ENCODE data around the gene FHOD3.

FHOD3 gene

DNA sequence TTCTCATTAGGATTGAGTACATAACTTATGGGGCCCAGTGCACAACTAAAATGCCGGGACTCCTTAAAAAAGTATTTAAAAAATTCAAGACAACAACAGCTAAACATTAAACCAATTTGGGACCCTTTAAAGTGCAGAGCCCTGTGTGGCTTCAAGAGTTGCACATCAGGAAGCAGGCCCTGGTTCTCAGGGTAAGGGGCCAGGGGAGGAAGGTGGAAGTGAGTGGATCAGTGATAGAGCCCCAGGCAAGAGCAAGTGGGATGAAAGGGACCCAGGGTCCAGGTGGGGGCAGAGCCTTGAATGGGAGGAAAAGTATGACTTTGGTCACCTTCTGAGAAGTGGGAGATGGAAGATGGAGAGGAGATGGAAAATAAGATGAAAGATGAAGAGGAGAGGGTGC is 2.3 kb upstream of the FHOD3 start:
- intact Hi-C loops (cut with DNase I) = loop anchor here (5.0 kb wide), 1 partner anchor 462 kb away; no protein-coding TSS in a partner anchor

DNA sequence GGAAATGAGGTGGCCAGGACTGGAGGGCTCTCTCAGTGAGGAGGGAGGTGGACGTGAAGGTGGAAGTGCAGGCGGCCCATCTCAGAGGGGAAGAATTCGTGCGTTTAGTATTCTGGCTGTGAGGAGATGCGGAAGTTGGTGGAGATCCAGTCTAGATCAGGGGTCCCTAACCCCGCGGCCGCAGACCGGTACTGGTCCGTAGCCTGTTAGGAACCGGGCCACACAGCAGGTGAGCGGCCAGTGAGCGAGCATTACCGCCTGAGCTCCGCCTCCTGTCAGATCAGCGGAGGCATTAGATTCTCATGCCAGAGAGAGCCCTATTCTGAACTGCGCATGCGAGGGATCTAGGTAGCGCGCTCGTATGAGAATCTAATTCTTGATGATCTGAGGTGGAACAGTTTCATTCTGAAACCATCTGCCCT is 1.6 kb upstream of the FHOD3 start:
- intact Hi-C loops (cut with DNase I) = loop anchor here (2.0 to 5.0 kb wide), 3 partner anchors 277 to 515 kb away; no protein-coding TSS in a partner anchor
- DNase-seq = peak in 2 of 10 donors; percentile 14 to 87

More for the DNA sequence above, 2.3 kb upstream of the FHOD3 start:
- no peak for DNase-seq

DNA sequence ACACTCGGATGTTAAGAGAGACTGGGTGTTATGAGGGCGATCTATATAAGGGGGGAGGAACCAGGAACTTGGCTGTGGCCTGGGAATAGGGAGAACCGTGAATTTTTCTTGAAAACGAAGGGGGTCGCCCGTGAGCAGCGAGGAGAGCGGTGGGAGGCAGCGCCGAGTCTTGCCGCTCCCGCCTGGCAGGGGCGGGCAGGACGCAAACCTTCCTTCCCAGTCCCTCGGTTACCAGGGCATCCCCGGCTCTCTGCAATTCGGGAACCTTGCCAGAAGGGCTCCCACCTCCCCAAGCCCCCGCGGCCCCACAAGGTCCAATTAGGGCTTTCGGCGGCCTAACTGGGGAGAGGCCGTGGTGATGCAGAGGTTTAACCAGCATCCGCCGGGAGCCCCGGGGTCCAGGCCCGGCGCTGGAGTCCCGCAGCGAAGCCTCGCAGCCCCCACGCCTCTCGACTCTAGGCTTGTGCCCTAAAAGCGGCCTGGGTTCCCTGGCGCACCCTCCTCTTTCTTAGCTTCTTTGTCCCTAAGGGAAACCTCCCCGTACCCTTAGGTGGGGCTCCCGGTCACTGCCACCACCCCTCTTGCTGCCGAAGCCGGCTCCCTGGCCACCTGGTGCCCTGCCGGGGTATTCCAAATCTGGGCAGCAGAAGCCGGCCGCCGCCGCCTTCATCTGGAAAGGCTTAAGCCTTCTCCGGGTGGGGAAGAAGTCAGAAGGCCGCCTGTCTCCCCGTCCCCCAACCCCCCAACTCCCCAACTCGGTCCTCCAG is 680 bp upstream of the FHOD3 start:
- peak; percentile 68 to 96 (median 84) for DNase-seq
- intact Hi-C loops (cut with DNase I) = loop anchor here (2.0 to 5.0 kb wide), 3 partner anchors 276 to 514 kb away; no protein-coding TSS in a partner anchor

DNA sequence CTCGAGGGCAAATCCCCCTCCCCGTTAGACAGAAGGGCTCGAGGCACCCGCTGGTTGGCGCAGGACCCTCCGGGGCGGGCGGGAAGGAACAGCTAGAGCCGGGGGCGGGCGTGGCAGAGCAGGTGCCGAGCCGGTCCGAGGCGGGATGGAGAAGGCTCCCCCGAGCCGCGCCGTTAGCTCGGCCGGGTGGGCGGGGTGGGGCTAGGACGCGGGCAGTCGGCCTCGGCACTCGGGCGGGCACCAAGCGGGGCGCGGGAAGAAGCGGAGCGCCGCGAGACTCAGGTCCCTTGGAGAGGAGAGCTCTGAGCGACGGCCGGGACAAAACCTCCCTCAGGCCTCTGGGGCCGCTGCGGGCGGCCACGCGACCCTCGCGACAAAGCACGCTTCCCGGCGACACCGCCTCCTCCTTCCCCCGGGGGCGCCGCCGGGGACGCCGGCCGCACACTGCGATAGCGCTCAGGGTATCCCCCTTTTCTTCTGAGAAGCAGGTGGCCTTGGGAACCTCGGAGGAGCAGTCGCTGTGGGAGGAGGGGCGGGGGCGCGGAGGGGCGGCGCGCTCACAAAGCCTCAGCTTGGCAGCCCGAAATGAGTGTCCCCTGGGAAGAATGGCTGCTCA is 721 bp downstream of the FHOD3 start:
- peak in 4 of 10 donors; percentile 16 to 78 (median 52) for DNase-seq
- intact Hi-C loops (cut with DNase I) = loop anchor here (5.0 kb wide), 1 partner anchor 459 kb away; no protein-coding TSS in a partner anchor

DNA sequence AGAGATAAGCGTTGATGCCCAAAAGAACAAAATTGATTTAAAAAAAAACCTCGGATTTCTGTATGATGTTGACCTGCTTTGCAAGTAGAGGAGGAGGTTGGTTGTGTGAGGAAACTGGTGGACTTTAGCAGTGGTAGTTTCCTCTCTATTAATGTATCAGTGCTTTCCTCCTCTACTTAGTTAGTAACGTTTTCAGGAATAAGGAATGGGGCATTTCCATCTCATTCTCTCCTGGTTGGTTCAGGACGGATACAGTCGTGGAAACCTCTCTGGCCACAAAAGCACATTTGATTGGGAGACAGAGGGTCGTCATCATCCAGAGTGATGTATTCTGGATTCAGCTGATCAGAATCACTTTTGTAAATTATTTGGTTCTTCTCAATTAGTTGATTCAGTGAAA is 1.5 kb downstream of the FHOD3 start:
- intact Hi-C loops (cut with DNase I) = loop anchor here (5.0 kb wide), 1 partner anchor 458 kb away; no protein-coding TSS in a partner anchor
- DNase-seq = no peak

DNA sequence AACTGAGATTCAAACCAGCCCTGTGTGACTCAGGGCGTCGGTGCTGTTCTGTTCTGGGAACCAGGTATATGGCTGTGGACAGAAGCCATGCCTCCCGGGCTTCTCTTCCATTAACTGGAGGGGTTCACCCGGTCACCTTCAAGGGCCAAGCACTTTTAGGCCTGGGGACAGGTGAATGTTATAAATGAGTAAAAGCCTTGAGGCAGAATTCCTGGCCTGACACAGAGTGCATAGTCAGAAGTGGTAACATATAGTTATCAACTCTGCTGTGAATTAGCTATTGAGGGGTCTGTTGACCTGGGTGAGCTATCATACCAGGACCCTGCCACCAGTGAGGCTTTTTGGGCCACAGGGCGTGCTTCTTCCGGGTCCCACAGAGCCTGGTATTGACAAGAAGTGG is 2.7 kb downstream of the FHOD3 start:
- intact Hi-C loops (cut with DNase I) = no loop called here
- DNase-seq = no peak

DNA sequence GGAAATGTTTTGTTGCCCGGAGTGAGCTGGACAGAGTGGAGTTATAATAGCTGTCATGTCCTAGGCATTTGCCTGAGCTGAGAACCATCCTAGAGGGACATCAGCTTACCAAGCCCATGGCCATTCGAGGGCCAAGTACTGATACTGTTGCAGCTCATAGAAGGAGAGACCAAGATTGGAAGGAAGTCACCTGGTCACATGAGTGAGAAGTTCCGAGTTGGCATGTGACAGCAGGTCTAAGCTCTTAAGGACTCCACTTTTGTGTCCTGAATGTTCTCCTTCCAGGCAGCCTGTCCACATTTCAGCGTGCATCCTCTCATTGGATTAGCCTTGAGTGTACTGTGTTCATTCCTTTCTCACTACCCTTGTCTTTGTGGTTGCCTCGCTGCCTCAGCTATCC is 4.4 kb downstream of the FHOD3 start:
- intact Hi-C loops (cut with DNase I) = no loop called here
- no peak for DNase-seq

DNA sequence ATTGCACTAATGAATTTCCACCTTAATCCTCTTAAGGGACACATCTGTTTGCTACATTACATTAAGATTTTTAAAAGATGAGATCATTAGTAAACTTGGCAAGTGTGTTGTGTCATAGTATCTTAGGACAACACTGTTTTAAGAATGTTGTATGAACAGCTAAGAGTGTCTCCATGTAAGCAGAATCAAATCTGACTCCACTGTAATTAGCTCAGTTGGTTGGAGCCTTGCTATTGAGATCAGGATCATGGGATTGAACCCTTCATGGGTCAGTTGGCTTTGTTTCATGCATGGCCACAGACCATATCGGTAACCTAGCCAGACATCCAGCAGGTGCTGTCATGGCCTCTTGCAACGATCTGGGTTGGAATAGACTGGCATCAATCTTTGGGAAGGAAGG is 5.2 kb downstream of the FHOD3 start:
- intact Hi-C loops (cut with DNase I) = no loop called here
- DNase-seq = no peak

DNA sequence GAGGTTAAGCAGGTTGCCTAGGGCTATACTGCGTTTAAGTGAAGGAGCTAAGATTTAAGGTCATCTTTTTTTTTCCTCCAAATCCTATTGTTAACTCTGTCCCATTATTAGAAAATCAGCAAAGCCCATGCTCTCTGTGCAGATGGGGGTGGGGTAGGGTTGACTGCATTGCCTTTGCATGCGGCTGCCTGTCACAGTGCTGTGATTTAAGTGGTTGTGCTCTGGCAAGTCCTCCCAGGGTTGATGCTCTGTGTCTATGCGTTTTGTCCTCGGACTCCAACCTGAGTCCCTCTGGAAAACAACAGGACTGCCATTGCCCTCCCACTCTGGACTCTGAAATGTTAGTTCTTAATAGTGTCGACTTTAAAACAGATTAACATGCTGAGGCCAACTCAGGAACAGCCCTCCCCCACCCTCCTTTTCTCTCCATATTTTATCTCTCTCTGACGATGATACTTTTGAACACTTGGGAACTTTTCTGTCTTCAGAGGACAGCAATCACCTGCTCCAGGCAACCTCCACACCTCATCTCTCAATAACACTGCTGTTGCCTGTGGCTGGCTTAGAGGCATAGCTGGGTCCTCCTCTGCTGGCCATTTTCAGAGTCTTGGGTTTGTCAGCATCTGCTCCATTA is 5.8 kb downstream of the FHOD3 start:
- intact Hi-C loops (cut with DNase I) = no loop called here
- DNase-seq = no peak

DNA sequence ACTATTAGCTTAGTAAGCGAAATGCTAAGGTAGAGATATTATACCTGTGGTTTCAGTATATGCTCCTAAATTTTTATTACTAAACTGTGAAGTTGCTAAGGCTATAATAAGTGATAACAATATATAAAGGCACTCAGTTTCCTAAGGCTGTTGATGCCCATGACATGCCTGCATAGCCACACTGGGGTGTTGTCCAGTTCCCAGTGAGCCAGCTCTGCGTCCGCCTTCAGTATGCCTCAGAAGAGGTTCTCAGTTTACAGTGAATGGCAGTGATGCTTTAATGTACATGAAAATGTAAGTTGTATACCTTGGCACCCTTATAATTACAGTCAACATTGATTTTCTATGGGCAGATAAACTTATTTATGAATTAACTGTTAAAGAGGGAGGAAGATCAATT is 7.2 kb downstream of the FHOD3 start:
- DNase-seq = no peak
- intact Hi-C loops (cut with DNase I) = no loop called here

DNA sequence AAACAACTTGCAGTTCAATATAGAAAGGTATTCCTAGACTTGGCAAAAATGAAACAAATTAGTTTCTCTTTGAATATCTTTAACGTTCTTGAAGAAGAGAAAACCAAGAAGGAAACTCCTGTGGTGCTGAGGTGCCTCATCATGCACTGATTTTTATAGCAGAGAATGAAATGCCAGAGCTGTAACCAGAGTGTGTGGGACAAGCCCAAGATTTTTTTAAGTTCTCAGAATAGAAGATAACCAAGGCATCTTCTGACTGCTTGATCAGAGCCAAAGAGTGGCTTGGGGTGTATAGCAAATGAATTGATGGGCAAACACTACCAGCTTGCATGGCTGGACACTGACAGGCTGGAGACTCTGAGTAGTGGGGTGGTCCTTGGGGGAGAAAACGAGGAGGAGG is 7.9 kb downstream of the FHOD3 start:
- intact Hi-C loops (cut with DNase I) = no loop called here
- DNase-seq = no peak

DNA sequence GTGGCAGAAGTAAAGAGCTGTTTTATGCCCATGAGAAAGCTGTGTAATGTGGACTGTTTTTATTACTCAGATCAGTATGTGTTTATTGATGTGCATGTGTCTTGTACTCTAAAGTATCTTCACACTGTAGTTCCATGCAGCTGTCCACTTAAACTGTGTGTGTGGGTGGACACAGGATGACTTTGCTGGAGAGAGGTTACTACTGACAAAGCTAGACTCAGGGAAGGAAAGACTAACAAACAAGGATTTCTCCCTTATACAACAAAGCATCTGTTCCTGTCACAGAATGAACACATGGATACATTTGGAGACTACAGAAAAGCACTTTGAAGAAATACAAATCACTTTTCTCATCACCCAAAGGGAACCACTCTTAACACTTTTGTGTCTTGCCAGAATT is 10.0 kb downstream of the FHOD3 start:
- DNase-seq = no peak
- intact Hi-C loops (cut with DNase I) = no loop called here

DNA sequence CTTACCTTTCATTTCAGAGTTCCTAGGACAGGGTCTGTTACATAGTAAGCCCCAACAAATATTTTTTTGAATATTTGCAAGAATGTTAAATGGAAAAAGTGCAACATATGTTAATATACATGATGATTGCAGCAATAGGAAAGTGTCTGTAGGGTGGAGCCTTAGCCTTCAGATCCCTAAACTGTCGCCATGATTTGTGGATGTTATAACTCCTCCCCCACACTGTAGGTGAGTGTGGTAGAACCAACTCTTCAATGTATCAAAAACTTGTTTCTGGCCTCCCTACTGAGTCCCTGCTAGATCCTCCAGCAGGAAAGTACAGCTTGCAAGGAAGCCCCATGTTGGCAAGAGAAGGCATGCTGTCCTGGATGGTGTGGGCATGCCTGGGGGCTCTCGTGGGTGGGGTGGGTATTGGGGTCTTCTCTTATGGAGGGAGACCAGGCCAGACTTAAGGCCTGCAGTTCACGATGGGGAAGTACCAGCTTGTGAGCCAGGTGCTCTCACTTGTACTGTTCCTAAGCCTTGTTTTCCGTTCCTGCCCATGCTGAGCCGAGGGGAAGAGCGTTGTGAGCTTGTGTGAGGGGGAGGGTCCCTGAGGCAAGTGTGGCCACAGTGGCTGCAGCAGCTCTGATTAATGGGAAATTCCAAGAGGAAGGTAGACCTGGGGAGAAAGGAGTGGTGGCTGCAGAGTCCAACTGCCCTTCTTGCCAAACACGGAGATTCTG is 11.4 kb downstream of the FHOD3 start:
- intact Hi-C loops (cut with DNase I) = no loop called here
- no peak for DNase-seq

DNA sequence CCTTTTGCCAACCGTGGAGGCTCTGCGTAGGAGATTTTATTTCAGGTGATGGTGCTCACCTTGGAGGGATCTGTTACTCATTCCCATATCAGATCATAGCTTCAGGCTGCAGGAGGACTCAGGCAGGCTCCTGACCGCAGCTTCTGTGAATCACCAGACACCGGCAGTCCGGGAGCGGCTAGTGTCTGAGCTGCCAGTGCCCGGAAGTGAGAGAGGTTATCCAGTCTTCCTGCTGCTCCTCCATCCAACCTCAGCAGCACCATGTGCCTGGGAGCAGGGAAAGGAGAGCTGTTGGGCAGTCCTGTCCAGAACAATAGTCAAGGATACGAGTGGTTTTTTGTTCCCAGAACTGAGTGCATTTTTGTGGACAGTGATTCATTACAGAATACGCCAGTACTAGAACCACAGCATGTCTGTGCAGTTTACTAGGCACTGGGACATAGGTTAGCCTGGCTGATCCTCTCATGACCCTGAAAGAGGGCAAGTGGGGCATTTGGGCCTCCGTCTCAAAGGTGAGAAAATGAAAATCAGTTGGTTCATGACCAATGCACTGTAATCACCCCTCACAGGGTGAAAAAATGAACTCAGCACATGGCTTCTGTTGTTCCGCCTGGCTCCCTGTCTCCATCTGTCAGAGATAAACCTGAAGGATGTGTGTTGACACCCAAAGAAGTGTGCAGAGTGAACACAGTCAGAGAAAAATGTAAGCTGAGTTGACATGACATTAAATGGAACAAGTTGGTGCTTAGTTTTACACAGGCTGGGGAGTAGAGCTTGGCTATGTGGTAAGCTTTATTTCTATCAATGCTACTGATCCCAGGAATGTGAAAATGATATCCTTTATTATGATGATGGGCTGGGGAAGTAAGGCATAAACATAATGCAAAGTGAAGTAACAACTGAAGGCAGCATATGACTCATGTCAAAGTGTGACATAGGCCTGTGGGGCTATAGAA is 12.2 kb downstream of the FHOD3 start:
- DNase-seq = no peak
- intact Hi-C loops (cut with DNase I) = no loop called here

DNA sequence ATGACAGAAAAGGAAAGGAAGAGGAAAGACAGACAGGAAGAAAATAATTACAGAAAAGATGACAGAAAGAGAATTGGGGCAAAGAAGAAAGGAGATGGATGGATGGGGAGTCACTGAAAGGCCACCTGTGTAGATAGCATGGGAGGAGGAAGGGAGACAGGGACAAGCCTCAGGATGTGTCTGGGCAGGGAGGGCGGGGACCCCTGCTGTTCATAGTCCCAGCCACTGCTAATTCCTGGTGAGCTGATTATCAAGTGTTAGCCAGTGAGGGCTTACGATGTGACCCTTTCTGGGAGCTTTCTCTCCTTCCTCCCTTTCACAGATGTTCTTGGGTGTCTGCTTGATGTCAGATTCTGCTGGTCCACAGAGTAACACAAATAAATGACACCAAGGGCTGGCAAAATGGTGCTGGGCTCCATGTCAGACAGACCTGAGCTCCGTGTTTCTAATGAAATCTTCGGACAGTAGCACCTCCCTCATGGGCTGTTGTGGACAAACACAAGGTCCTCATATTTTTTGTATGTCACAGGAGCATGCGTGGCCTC is 13.6 kb downstream of the FHOD3 start:
- DNase-seq = no peak
- intact Hi-C loops (cut with DNase I) = no loop called here

DNA sequence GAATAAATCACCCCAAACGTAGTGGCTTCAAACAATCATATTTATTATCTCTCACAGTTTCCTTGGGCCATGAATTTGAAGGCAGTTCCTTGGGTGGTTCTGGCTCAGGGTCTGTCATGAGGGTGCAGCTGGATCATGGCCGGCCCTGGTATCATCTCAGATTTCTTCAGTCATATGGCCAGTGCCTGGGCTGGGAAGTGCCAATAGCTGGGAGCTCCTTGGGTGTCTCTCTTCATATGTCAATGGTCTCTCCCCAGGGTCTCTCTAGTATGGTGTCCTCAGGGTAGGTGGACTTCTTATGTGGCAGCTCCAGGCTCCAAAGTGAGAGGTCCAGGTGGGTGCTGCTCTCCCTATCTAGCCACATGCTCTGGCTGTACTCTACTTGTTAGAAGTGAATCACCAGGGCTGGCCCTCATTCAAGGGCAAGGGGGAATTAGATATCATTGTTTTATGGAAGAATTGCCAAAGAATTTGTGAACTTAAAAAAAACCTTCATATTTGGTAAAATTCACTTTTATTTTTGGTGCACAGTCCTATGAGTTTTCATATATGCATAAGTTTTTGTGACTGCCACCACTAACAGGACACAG is 15.4 kb downstream of the FHOD3 start:
- intact Hi-C loops (cut with DNase I) = no loop called here
- no peak for DNase-seq

DNA sequence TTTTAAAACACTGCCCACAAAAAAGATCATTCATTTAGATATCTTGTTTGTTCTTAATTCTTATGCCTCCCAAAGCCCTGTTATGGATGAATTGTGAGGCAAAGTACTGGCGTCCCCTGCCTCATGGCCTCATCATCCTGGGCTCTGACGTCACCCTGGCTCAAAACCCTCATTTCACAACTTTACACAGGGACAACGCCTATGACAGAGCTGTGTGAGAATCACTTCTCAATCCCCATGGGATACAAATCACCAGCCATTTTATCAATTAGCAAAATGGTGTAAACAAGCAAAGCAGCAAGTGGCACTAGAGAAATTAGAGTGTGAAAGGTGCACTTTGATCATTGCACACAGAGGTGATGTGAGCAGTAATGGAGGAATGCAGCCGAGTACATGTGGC is 16.6 kb downstream of the FHOD3 start:
- intact Hi-C loops (cut with DNase I) = no loop called here
- no peak for DNase-seq

DNA sequence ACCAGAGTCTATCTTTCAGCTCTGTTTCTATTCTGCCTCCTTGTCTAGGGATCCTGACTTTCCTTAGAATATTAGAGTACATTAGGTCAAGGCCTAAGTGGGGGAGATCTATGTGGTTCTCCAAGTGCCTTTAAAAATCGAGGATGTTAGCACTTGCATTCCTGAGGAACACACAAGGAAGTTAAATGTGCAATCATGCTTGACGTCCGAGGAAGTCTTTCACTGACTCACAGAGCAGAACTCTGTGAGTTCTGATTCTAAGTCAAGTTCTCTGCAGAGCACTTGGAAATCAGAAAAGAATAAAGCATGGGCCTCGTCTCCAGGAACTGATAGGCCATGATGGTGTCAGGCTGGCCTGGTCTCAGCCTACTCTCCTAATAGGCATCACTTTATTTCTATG is 17.2 kb downstream of the FHOD3 start:
- DNase-seq = no peak

DNA sequence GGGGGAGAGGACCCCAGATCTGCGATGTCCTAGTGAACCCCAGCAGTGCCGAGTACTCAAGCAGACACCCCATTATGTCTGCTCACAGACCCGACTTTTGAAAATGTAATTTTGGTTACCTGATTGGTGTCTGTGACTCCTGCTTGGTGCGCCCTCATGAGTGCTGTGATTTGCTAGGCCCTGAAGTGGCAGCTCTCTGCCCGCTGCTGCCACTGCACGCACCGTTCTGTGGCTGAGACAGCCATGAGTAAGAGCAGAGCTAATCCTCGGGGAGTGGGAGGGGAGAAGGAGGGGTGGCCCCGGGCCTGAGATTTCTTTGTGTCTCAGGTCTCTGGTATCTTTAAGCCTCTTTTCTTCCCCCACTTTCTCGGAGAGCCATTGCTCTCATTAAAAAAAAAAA is 18.2 kb downstream of the FHOD3 start:
- DNase-seq = no peak
- intact Hi-C loops (cut with DNase I) = no loop called here

More for the DNA sequence above, 17.2 kb downstream of the FHOD3 start:
- intact Hi-C loops (cut with DNase I) = no loop called here
